Left kidney (tissue), 2 donors: ENCODE measurements around the gene PSPH. TPM values are rescaled to one million over a fixed set of nuclear protein-coding genes. Genes with fewer than 3 reads are reported as not detected.
"Not testable (repeated sequence)": the region's sequence is repeated elsewhere in the genome, so short reads cannot be mapped to it uniquely, and the experiment has no call there.

ENCODE experiments used
- DNase-seq: peaks from one replicate; pipeline ENCODE4 v3.0.0-alpha.2; 2013
- polyA plus RNA-seq: library from polyadenylated mRNA; unstranded; fragments of 120-200 nt; gene quantifications from one replicate; pipeline ENCODE4 v1.2.1, GENCODE V29; 2013; ENCODE audit not compliant: insufficient read length

Gene PSPH
- polyA plus RNA-seq, 1 donor = 30.4 TPM

- peak; percentile 90 for DNase-seq
Observed at GRCh38 chr7:56063882-56064625, 12.8 kb upstream of the PSPH start, which contains the start of gene SUMF2. TSS of gene SUMF2 (plus strand) at chr7:56064286. CDS start at chr7:56064312, 26 bp downstream.

GRCh38 chr7:56063500-56063881 is 12.2 kb upstream of the PSPH start:
- DNase-seq = no peak

- DNase-seq = no peak
Observed at GRCh38 chr7:56062382-56062781, 11.1 kb upstream of the PSPH start.

- DNase-seq = no peak
Observed at GRCh38 chr7:56053993-56054392, 2.7 kb upstream of the PSPH start.

- no peak for DNase-seq
Observed at GRCh38 chr7:56053379-56053778, 2.1 kb upstream of the PSPH start.

GRCh38 chr7:56051053-56051338 is 248 bp downstream of the PSPH start:
- DNase-seq = no peak

- DNase-seq = not testable (repeated sequence)
Observed at GRCh38 chr7:56048763-56049162, 2.5 kb downstream of the PSPH start.

- DNase-seq = no peak
Observed at GRCh38 chr7:56048245-56048644, 3.0 kb downstream of the PSPH start.

GRCh38 chr7:56047446-56048116 is 3.7 kb downstream of the PSPH start:
- DNase-seq = not testable (repeated sequence)

GRCh38 chr7:56046721-56047445 is 4.4 kb downstream of the PSPH start:
- peak; percentile 39 for DNase-seq

- not testable (repeated sequence) for DNase-seq
Observed at GRCh38 chr7:56045758-56046157, 5.5 kb downstream of the PSPH start.

GRCh38 chr7:56040730-56041129 is 10.5 kb downstream of the PSPH start:
- DNase-seq = no peak

- DNase-seq = peak; percentile 71
Observed at GRCh38 chr7:56033671-56034432, 17.4 kb downstream of the PSPH start.

GRCh38 chr7:56032578-56032977 is 18.7 kb downstream of the PSPH start:
- not testable (repeated sequence) for DNase-seq

GRCh38 chr7:56031556-56031955 is 19.7 kb downstream of the PSPH start:
- DNase-seq = not testable (repeated sequence)

- no peak for DNase-seq
Observed at GRCh38 chr7:56030340-56030739, 20.9 kb downstream of the PSPH start.

GRCh38 chr7:56028942-56029630 is 22.2 kb downstream of the PSPH start:
- DNase-seq = no peak

GRCh38 chr7:56026538-56026937 is 24.7 kb downstream of the PSPH start:
- no peak for DNase-seq

GRCh38 chr7:56023500-56023899 is 27.7 kb downstream of the PSPH start:
- DNase-seq = no peak

- no peak for DNase-seq
Observed at GRCh38 chr7:56019501-56019900, 31.7 kb downstream of the PSPH start.

GRCh38 chr7:56017015-56017414 is 34.2 kb downstream of the PSPH start:
- not testable (repeated sequence) for DNase-seq

GRCh38 chr7:56009695-56010094 is 41.5 kb downstream of the PSPH start:
- no peak for DNase-seq
